Nephron progenitor cell (in vitro differentiated cells): ENCODE results near the gene FCER1G.
A peak's percentile ranks its signal among the peaks of the same experiment; 100 is the strongest.

Experiments used
- DNase-seq: peaks from one replicate; pipeline ENCODE4 v3.0.0; 2021
- H3K27ac Mint-ChIP-seq: 2 replicates; pipeline ENCODE4 v1.8.0; 2021; ENCODE audit warnings: mild to moderate bottlenecking, moderate library complexity, mixed read lengths
- H3K27me3 Mint-ChIP-seq: 2 replicates; pipeline ENCODE4 v1.8.0; 2021; ENCODE audit warnings: mild to moderate bottlenecking, low read depth, mixed read lengths; ENCODE audit not compliant: poor library complexity
- H3K36me3 Mint-ChIP-seq: 2 replicates; pipeline ENCODE4 v1.8.0; 2021; ENCODE audit warnings: low read depth, mixed read lengths
- H3K4me1 Mint-ChIP-seq: 2 replicates; pipeline ENCODE4 v1.8.0; 2021; ENCODE audit warnings: mixed read lengths
- H3K4me3 Mint-ChIP-seq: 2 replicates; pipeline ENCODE4 v1.8.0; 2021; ENCODE audit warnings: mild to moderate bottlenecking, moderate library complexity, mixed read lengths
- H3K9me3 Mint-ChIP-seq: 2 replicates; pipeline ENCODE4 v1.8.0; 2021; ENCODE audit warnings: mild to moderate bottlenecking, moderate library complexity, mixed read lengths
- CTCF ChIP-seq: fragments of 200-600 bp; sonication (generic); IDR thresholded peaks from 2 replicates; pipeline ENCODE4 v1.5.0; 2021; ENCODE audit warnings: antibody characterized with exemption

FCER1G gene

GRCh38 chr1:161189036-161189435 lies 26.1 kb upstream of the FCER1G start:
- DNase-seq = no peak
- peaks cover 4% of the 10 kb centered on the region for H3K36me3 Mint-ChIP-seq
- peaks cover 19% of the 10 kb centered on the region for H3K27me3 Mint-ChIP-seq
- no peak overlapping the region for H3K27ac Mint-ChIP-seq
- H3K4me1 Mint-ChIP-seq = peaks cover 18% of the 10 kb centered on the region
- H3K9me3 Mint-ChIP-seq = no peaks in the 10 kb centered on the region
- no peak for TF ChIP-seq CTCF
- H3K4me3 Mint-ChIP-seq = no peak overlapping the region

GRCh38 chr1:161190962-161191521 lies 24.1 kb upstream of the FCER1G start:
- no peak for TF ChIP-seq CTCF
- H3K4me1 Mint-ChIP-seq = peaks cover 9% of the 10 kb centered on the region
- no peak overlapping the region for H3K27ac Mint-ChIP-seq
- no peak for DNase-seq
- H3K9me3 Mint-ChIP-seq = no peaks in the 10 kb centered on the region
- H3K27me3 Mint-ChIP-seq = peaks cover 19% of the 10 kb centered on the region
- H3K4me3 Mint-ChIP-seq = no peak overlapping the region
- peaks cover 4% of the 10 kb centered on the region for H3K36me3 Mint-ChIP-seq

GRCh38 chr1:161191971-161192370 lies 23.1 kb upstream of the FCER1G start:
- TF ChIP-seq CTCF = no peak
- no peak overlapping the region for H3K27ac Mint-ChIP-seq
- H3K4me3 Mint-ChIP-seq = no peak overlapping the region
- peaks cover 4% of the 10 kb centered on the region for H3K36me3 Mint-ChIP-seq
- no peaks in the 10 kb centered on the region for H3K9me3 Mint-ChIP-seq
- DNase-seq = no peak
- H3K27me3 Mint-ChIP-seq = peaks cover 16% of the 10 kb centered on the region
- H3K4me1 Mint-ChIP-seq = peaks cover 12% of the 10 kb centered on the region

GRCh38 chr1:161192476-161193465 lies 22.3 kb upstream of the FCER1G start:
- Mint-ChIP-seq H3K9me3 (no peaks in the 10 kb centered on the region), H3K4me1 (peaks cover 20% of the 10 kb centered on the region), H3K36me3 (peaks cover 4% of the 10 kb centered on the region), H3K27me3 (peaks cover 12% of the 10 kb centered on the region), H3K27ac (peak overlapping the region; percentile 1), H3K4me3 (peak overlapping the region; percentile 10)
- peak; percentile 65 for DNase-seq
- TF ChIP-seq CTCF = peak; percentile 86

- Mint-ChIP-seq H3K36me3 (peaks cover 4% of the 10 kb centered on the region), H3K27me3 (peaks cover 10% of the 10 kb centered on the region), H3K4me1 (peaks cover 29% of the 10 kb centered on the region), H3K4me3 (no peak overlapping the region), H3K9me3 (no peaks in the 10 kb centered on the region), H3K27ac (no peak overlapping the region)
- no peak for TF ChIP-seq CTCF
- DNase-seq = no peak
Observed at GRCh38 chr1:161193561-161194235, 21.4 kb upstream of the FCER1G start.
